Measurements from ENCODE around the gene DCLRE1C. TPM values are rescaled to one million over a fixed set of nuclear protein-coding genes. Genes with fewer than 3 reads are reported as not detected.
A peak's percentile ranks its signal among the peaks of the same experiment; 100 is the strongest.
"Not testable (repeated sequence)": the region's sequence is repeated elsewhere in the genome, so short reads cannot be mapped to it uniquely, and the experiment has no call there.

DCLRE1C gene
- total RNA-seq, 1 donor from 2014 or later, result 8.6 TPM

GRCh38 chr10:14947268-14947667, 6.6 kb downstream of the DCLRE1C start:
- no peaks in the 10 kb centered on the region for H3K27me3 ChIP-seq
- no peak for DNase-seq (ENCODE audit: low spot score in 2 of 2)
- H3K9me3 ChIP-seq, result no peaks in the 10 kb centered on the region
- no peak for TF ChIP-seq CTCF (IDR thresholded peaks at IDR 0.05)
- H3K36me3 ChIP-seq, result peaks cover 36 to 38% of the 10 kb centered on the region in 2 donors
- no peak overlapping the region for H3K4me3 ChIP-seq
- no peak overlapping the region for H3K27ac ChIP-seq
- peaks cover 0 to 4% of the 10 kb centered on the region in 2 donors for H3K4me1 ChIP-seq
- intact Hi-C loops (cut with DNase I), result no loop called here

- Histone ChIP-seq H3K9me3 (no peaks in the 10 kb centered on the region), H3K4me3 (no peak overlapping the region), H3K27ac (no peak overlapping the region), H3K36me3 (peaks cover 42% of the 10 kb centered on the region in 2 donors), H3K4me1 (no peaks in the 10 kb centered on the region), H3K27me3 (no peaks in the 10 kb centered on the region)
- intact Hi-C loops (cut with DNase I), result no loop called here
- TF ChIP-seq CTCF (IDR thresholded peaks at IDR 0.05), result no peak
- no peak for DNase-seq (ENCODE audit: low spot score in 2 of 2)
These were observed 8.8 kb downstream of the DCLRE1C start for GRCh38 chr10:14945108-14945507.

GRCh38 chr10:14942950-14943338, 11.0 kb downstream of the DCLRE1C start:
- H3K4me3 ChIP-seq; H3K4me1 ChIP-seq; H3K27me3 ChIP-seq; DNase-seq (ENCODE audit: low spot score in 2 of 2); intact Hi-C loops (cut with DNase I); H3K9me3 ChIP-seq; H3K27ac ChIP-seq: not testable (repeated sequence)
- peaks cover 42 to 46% of the 10 kb centered on the region in 2 donors for H3K36me3 ChIP-seq

- H3K4me1 ChIP-seq; DNase-seq (ENCODE audit: low spot score in 2 of 2); H3K27me3 ChIP-seq; H3K4me3 ChIP-seq; H3K9me3 ChIP-seq; intact Hi-C loops (cut with DNase I); H3K27ac ChIP-seq: not testable (repeated sequence)
- peaks cover 37 to 42% of the 10 kb centered on the region in 2 donors for H3K36me3 ChIP-seq
These were observed 11.5 kb downstream of the DCLRE1C start for GRCh38 chr10:14942147-14942949.

- not testable (repeated sequence) for H3K27me3 ChIP-seq
- DNase-seq (ENCODE audit: low spot score in 2 of 2), result peak in 1 of 2 donors; percentile 40
- peaks cover 31 to 37% of the 10 kb centered on the region in 2 donors for H3K36me3 ChIP-seq
These were observed 14.9 kb downstream of the DCLRE1C start for GRCh38 chr10:14938971-14939370.

GRCh38 chr10:14936584-14936983, 17.3 kb downstream of the DCLRE1C start:
- Histone ChIP-seq H3K4me3 (no peak overlapping the region), H3K9me3 (no peaks in the 10 kb centered on the region), H3K4me1 (no peaks in the 10 kb centered on the region), H3K27me3 (no peaks in the 10 kb centered on the region), H3K36me3 (peaks cover 38 to 49% of the 10 kb centered on the region in 2 donors), H3K27ac (no peak overlapping the region)
- TF ChIP-seq CTCF (IDR thresholded peaks at IDR 0.05), result no peak
- intact Hi-C loops (cut with DNase I), result no loop called here
- no peak for DNase-seq (ENCODE audit: low spot score in 2 of 2)

More at GRCh38 chr10:14938971-14939370, 14.9 kb downstream of the DCLRE1C start:
- H3K4me3 ChIP-seq; H3K9me3 ChIP-seq; H3K4me1 ChIP-seq; H3K27ac ChIP-seq; intact Hi-C loops (cut with DNase I): not testable (repeated sequence)

GRCh38 chr10:14930610-14931009, 23.3 kb downstream of the DCLRE1C start:
- TF ChIP-seq CTCF (IDR thresholded peaks at IDR 0.05), result no peak
- H3K4me3 ChIP-seq, result no peak overlapping the region
- no peak for DNase-seq (ENCODE audit: low spot score in 2 of 2)
- no peaks in the 10 kb centered on the region for H3K4me1 ChIP-seq
- no peaks in the 10 kb centered on the region for H3K27me3 ChIP-seq
- no peaks in the 10 kb centered on the region for H3K9me3 ChIP-seq
- intact Hi-C loops (cut with DNase I), result no loop called here
- no peak overlapping the region for H3K27ac ChIP-seq
- H3K36me3 ChIP-seq, result peaks cover 73 to 76% of the 10 kb centered on the region in 2 donors
